ENCODE measurements around the gene ELAVL1.

GRCh38 chr19:7988307-7988706 is 17.1 kb downstream of the ELAVL1 start:
- TF ChIP-seq, protein P1, sequence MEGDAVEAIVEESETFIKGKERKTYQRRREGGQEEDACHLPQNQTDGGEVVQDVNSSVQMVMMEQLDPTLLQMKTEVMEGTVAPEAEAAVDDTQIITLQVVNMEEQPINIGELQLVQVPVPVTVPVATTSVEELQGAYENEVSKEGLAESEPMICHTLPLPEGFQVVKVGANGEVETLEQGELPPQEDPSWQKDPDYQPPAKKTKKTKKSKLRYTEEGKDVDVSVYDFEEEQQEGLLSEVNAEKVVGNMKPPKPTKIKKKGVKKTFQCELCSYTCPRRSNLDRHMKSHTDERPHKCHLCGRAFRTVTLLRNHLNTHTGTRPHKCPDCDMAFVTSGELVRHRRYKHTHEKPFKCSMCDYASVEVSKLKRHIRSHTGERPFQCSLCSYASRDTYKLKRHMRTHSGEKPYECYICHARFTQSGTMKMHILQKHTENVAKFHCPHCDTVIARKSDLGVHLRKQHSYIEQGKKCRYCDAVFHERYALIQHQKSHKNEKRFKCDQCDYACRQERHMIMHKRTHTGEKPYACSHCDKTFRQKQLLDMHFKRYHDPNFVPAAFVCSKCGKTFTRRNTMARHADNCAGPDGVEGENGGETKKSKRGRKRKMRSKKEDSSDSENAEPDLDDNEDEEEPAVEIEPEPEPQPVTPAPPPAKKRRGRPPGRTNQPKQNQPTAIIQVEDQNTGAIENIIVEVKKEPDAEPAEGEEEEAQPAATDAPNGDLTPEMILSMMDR (IDR thresholded peaks at IDR 0.05): no peak
- TF ChIP-seq POLR2A (IDR thresholded peaks at IDR 0.05): no peak

All from right lobe of liver (tissue), 4 donors.